Neural cell (in vitro differentiated cells): ENCODE data around the gene EDN1. TPM values are rescaled to one million over a fixed set of nuclear protein-coding genes. Genes with fewer than 3 reads are reported as not detected.

Experiments used
- H2AFZ ChIP-seq: fragments of 200-600, 300-800 bp; sonication (generic), shearing (Covaris generic); 2 replicates; pipeline ENCODE4 v1.6.0; 2014; ENCODE audit warnings: low read depth, mild to moderate bottlenecking, antibody characterized with exemption, low read length, moderate library complexity
- H3F3A ChIP-seq: fragments of 200-600 bp; shearing (Covaris generic); 2 replicates; pipeline ENCODE4 v1.6.1; 2016; ENCODE audit warnings: mild to moderate bottlenecking, moderate library complexity, mixed read lengths, antibody characterized with exemption, low read length; ENCODE audit not compliant: insufficient read depth, poor library complexity, severe bottlenecking
- H3K27ac ChIP-seq: fragments of 200-600, 300-800 bp; sonication (generic), shearing (Covaris generic); 2 replicates; pipeline ENCODE4 v1.5.1; 2014; ENCODE audit warnings: mild to moderate bottlenecking, low read length, moderate library complexity
- H3K27me3 ChIP-seq: fragments of 300-800, 200-600 bp; sonication (generic), shearing (Covaris generic); 2 replicates; pipeline ENCODE4 v1.6.0; 2014; ENCODE audit warnings: mild to moderate bottlenecking, low read depth, low read length, moderate library complexity; ENCODE audit not compliant: insufficient read depth
- H3K36me3 ChIP-seq: fragments of 300-800, 200-600 bp; sonication (generic), shearing (Covaris generic); 2 replicates; pipeline ENCODE4 v1.5.1; 2014; ENCODE audit warnings: mild to moderate bottlenecking, antibody characterized with exemption, low read length, moderate library complexity; ENCODE audit not compliant: insufficient read depth
- H3K4me2 ChIP-seq: fragments of 300-800, 200-600 bp; sonication (generic), shearing (Covaris generic); 2 replicates; pipeline ENCODE4 v1.6.0; 2014; ENCODE audit warnings: mild to moderate bottlenecking, low read length
- H3K4me3 ChIP-seq: fragments of 300-800, 200-600 bp; sonication (generic), shearing (Covaris generic); 2 replicates; pipeline ENCODE4 v1.5.1; 2014; ENCODE audit warnings: mild to moderate bottlenecking, low read length, moderate library complexity
- H3K79me2 ChIP-seq: fragments of 200-600 bp; shearing (Covaris generic); replicated peaks from 2 replicates; pipeline ENCODE4 v1.6.0; 2014; ENCODE audit warnings: mild to moderate bottlenecking, low read length, moderate library complexity; ENCODE audit not compliant: insufficient read depth
- H3K9ac ChIP-seq: fragments of 300-800, 200-600 bp; sonication (generic), shearing (Covaris generic); 2 replicates; pipeline ENCODE4 v1.6.1; 2016; ENCODE audit warnings: mild to moderate bottlenecking, low read length, mixed read lengths
- H3K9me2 ChIP-seq: fragments of 200-600 bp; shearing (Covaris generic); 2 replicates; pipeline ENCODE4 v1.6.1; 2016; ENCODE audit warnings: mild to moderate bottlenecking, low read length, mixed read lengths; ENCODE audit not compliant: insufficient read depth
- H3K9me3 ChIP-seq: fragments of 200-600, 300-800 bp; sonication (generic), shearing (Covaris generic); 2 replicates; pipeline ENCODE4 v1.6.1; 2016; ENCODE audit warnings: mild to moderate bottlenecking, mixed run types, low read length, moderate library complexity, mixed read lengths
- H4K20me1 ChIP-seq: fragments of 200-600 bp; shearing (Covaris generic); 2 replicates; pipeline ENCODE4 v1.6.1; 2016; ENCODE audit warnings: mild to moderate bottlenecking, mixed run types; ENCODE audit not compliant: insufficient read depth
- EP300 ChIP-seq: fragments of 450-650 bp; conservative IDR thresholded peaks from 2 replicates; pipeline ENCODE4 v1.6.1; 2014; ENCODE audit warnings: antibody characterized with exemption, mild to moderate bottlenecking, moderate library complexity; ENCODE audit not compliant: poor library complexity, severe bottlenecking
- EZH2 ChIP-seq: fragments of 200-600, 300-800 bp; shearing (Covaris generic), sonication (generic); IDR thresholded peaks from 2 replicates; pipeline ENCODE4 v1.6.1; 2014; ENCODE audit warnings: antibody characterized with exemption, low read length, borderline replicate concordance, mild to moderate bottlenecking; ENCODE audit not compliant: insufficient read depth, poor library complexity, severe bottlenecking
- MXI1 ChIP-seq: fragments of 450-650 bp; conservative IDR thresholded peaks from 2 replicates; pipeline ENCODE4 v1.6.1; 2014; ENCODE audit warnings: antibody characterized with exemption, mild to moderate bottlenecking; ENCODE audit not compliant: poor library complexity, severe bottlenecking
- POLR2AphosphoS5 ChIP-seq: IDR thresholded peaks from 2 replicates; pipeline ENCODE4 v1.6.1; 2012
- RAD21 ChIP-seq: fragments of 450-650 bp; conservative IDR thresholded peaks from 2 replicates; pipeline ENCODE4 v1.6.1; 2014; ENCODE audit warnings: antibody characterized with exemption, mild to moderate bottlenecking, moderate library complexity
- SMC3 ChIP-seq: fragments of 450-650 bp; conservative IDR thresholded peaks from 2 replicates; pipeline ENCODE4 v1.6.1; 2014; ENCODE audit warnings: antibody characterized with exemption, mild to moderate bottlenecking, moderate library complexity; ENCODE audit not compliant: poor library complexity
- TAF1 ChIP-seq: IDR thresholded peaks from 2 replicates; pipeline ENCODE4 v1.6.1; 2012; ENCODE audit warnings: low read depth
- polyA plus RNA-seq: library from polyadenylated mRNA; depleted of rRNA; stranded (reverse); fragments of >200 nt; gene quantifications from 2 replicates; pipeline ENCODE4 v1.2.3, GENCODE V29; 2014
- TF ChIP-seq, protein P1 (sequence below): fragments of 450-650 bp; IDR thresholded peaks from 2 replicates; pipeline ENCODE4 v1.5.1; 2014; ENCODE audit warnings: antibody characterized with exemption, mild to moderate bottlenecking, moderate library complexity; ENCODE audit not compliant: poor library complexity, severe bottlenecking
- TF ChIP-seq, protein P2 (sequence below): IDR thresholded peaks from 2 replicates; pipeline ENCODE4 v1.6.1; 2012; ENCODE audit warnings: borderline replicate concordance

The EDN1 gene
- polyA plus RNA-seq, 1 donor from 2014 or later = 2.2 TPM

DNA sequence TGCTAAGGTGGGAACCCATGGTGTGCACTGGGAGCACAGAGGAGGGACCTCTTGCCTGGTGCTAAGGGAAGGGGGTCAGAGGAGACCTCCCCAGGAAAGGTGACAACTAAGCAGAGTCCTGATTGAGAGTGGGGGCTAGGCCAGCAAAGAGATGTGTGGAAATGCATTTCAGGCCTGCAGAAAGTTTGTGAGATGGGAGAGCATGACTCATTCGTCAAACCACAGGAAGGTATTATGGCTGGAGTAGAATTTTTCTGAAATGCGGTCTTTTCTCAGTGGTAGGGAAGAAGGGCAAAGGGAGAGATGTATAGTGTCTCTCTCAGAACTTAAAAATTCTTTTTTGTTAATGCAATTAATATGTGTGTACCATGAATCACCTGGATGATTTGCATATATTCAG, 23.6 kb upstream of the EDN1 start:
- no peak overlapping the region for H3K27ac ChIP-seq
- H3K36me3 ChIP-seq = no peaks in the 10 kb centered on the region
- no peaks in the 10 kb centered on the region for H3F3A ChIP-seq
- H4K20me1 ChIP-seq = no peaks in the 10 kb centered on the region
- H3K79me2 ChIP-seq = no peaks in the 10 kb centered on the region
- H2AFZ ChIP-seq = no peak overlapping the region
- H3K9me3 ChIP-seq = no peaks in the 10 kb centered on the region
- H3K4me3 ChIP-seq = no peak overlapping the region
- no peaks in the 10 kb centered on the region for H3K27me3 ChIP-seq
- no peak overlapping the region for H3K9ac ChIP-seq
- H3K9me2 ChIP-seq = no peaks in the 10 kb centered on the region
- TF ChIP-seq EZH2 (no peak), TAF1 (no peak), MXI1 (no peak), RAD21 (no peak), POLR2AphosphoS5 (no peak), EP300 (no peak), SMC3 (no peak)
- TF ChIP-seq, protein P1, sequence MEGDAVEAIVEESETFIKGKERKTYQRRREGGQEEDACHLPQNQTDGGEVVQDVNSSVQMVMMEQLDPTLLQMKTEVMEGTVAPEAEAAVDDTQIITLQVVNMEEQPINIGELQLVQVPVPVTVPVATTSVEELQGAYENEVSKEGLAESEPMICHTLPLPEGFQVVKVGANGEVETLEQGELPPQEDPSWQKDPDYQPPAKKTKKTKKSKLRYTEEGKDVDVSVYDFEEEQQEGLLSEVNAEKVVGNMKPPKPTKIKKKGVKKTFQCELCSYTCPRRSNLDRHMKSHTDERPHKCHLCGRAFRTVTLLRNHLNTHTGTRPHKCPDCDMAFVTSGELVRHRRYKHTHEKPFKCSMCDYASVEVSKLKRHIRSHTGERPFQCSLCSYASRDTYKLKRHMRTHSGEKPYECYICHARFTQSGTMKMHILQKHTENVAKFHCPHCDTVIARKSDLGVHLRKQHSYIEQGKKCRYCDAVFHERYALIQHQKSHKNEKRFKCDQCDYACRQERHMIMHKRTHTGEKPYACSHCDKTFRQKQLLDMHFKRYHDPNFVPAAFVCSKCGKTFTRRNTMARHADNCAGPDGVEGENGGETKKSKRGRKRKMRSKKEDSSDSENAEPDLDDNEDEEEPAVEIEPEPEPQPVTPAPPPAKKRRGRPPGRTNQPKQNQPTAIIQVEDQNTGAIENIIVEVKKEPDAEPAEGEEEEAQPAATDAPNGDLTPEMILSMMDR = no peak
- TF ChIP-seq, protein P2, sequence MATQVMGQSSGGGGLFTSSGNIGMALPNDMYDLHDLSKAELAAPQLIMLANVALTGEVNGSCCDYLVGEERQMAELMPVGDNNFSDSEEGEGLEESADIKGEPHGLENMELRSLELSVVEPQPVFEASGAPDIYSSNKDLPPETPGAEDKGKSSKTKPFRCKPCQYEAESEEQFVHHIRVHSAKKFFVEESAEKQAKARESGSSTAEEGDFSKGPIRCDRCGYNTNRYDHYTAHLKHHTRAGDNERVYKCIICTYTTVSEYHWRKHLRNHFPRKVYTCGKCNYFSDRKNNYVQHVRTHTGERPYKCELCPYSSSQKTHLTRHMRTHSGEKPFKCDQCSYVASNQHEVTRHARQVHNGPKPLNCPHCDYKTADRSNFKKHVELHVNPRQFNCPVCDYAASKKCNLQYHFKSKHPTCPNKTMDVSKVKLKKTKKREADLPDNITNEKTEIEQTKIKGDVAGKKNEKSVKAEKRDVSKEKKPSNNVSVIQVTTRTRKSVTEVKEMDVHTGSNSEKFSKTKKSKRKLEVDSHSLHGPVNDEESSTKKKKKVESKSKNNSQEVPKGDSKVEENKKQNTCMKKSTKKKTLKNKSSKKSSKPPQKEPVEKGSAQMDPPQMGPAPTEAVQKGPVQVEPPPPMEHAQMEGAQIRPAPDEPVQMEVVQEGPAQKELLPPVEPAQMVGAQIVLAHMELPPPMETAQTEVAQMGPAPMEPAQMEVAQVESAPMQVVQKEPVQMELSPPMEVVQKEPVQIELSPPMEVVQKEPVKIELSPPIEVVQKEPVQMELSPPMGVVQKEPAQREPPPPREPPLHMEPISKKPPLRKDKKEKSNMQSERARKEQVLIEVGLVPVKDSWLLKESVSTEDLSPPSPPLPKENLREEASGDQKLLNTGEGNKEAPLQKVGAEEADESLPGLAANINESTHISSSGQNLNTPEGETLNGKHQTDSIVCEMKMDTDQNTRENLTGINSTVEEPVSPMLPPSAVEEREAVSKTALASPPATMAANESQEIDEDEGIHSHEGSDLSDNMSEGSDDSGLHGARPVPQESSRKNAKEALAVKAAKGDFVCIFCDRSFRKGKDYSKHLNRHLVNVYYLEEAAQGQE = no peak
- no peak overlapping the region for H3K4me2 ChIP-seq

DNA sequence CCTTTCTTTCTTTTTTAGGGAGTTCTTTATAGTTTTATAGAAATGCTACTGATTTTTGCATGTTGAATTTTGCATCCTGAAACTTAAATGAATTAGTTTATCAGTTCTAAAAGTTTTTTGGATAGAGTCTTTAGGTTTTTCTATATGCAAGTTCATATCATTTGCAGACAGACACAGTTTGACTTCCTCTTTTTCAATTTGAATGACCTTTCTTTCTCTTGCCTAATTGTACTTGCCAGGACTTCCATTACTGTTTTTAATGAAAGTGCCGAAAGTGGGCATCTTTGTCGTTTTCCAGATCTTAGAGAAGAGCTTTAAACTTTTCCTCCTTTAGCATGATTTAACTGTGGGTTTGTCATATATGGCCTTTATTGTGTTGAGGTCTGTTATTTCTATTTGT, 21.1 kb upstream of the EDN1 start:
- H3K9me3 ChIP-seq = no peaks in the 10 kb centered on the region
- H3K27ac ChIP-seq = no peak overlapping the region
- H3K9ac ChIP-seq = no peak overlapping the region
- no peaks in the 10 kb centered on the region for H3K79me2 ChIP-seq
- no peak overlapping the region for H2AFZ ChIP-seq
- no peaks in the 10 kb centered on the region for H3K36me3 ChIP-seq
- no peak overlapping the region for H3K4me2 ChIP-seq
- H3K9me2 ChIP-seq = no peaks in the 10 kb centered on the region
- H3F3A ChIP-seq = no peaks in the 10 kb centered on the region
- TF ChIP-seq RAD21 = no peak
- TF ChIP-seq EZH2 = no peak
- no peak for TF ChIP-seq SMC3
- no peak for TF ChIP-seq EP300
- no peak for TF ChIP-seq POLR2AphosphoS5
- no peak for TF ChIP-seq TAF1
- TF ChIP-seq, protein P2 = no peak
- no peak for TF ChIP-seq MXI1
- TF ChIP-seq, protein P1 = no peak
- no peaks in the 10 kb centered on the region for H3K27me3 ChIP-seq
- H3K4me3 ChIP-seq = no peak overlapping the region
- H4K20me1 ChIP-seq = no peaks in the 10 kb centered on the region
